PFSK-1 (cell line): ENCODE data around the gene PLEKHJ1.

Source experiments
- POLR2AphosphoS5 ChIP-seq: IDR thresholded peaks from 2 replicates; pipeline ENCODE4 v1.6.1; 2012; ENCODE audit warnings: low read depth, mild to moderate bottlenecking, control low read depth, low read length, moderate library complexity
- TF ChIP-seq, protein P1 (sequence below), 2 experiments: IDR thresholded peaks; 2 replicates each; pipeline versions ENCODE4 v1.6.1 to v1.8.0; 2011 to 2012; ENCODE audit warnings: low read depth in 2 of 2, low read length in 2 of 2, control low read depth in 1 of 2, inconsistent platforms in 1 of 2, mild to moderate bottlenecking in 1 of 2, moderate library complexity in 1 of 2; ENCODE audit not compliant: insufficient read depth in 1 of 2

GRCh38 chr19:2251106-2252054 is 15.3 kb upstream of the PLEKHJ1 start:
- TF ChIP-seq POLR2AphosphoS5, result no peak
- TF ChIP-seq, protein P1, sequence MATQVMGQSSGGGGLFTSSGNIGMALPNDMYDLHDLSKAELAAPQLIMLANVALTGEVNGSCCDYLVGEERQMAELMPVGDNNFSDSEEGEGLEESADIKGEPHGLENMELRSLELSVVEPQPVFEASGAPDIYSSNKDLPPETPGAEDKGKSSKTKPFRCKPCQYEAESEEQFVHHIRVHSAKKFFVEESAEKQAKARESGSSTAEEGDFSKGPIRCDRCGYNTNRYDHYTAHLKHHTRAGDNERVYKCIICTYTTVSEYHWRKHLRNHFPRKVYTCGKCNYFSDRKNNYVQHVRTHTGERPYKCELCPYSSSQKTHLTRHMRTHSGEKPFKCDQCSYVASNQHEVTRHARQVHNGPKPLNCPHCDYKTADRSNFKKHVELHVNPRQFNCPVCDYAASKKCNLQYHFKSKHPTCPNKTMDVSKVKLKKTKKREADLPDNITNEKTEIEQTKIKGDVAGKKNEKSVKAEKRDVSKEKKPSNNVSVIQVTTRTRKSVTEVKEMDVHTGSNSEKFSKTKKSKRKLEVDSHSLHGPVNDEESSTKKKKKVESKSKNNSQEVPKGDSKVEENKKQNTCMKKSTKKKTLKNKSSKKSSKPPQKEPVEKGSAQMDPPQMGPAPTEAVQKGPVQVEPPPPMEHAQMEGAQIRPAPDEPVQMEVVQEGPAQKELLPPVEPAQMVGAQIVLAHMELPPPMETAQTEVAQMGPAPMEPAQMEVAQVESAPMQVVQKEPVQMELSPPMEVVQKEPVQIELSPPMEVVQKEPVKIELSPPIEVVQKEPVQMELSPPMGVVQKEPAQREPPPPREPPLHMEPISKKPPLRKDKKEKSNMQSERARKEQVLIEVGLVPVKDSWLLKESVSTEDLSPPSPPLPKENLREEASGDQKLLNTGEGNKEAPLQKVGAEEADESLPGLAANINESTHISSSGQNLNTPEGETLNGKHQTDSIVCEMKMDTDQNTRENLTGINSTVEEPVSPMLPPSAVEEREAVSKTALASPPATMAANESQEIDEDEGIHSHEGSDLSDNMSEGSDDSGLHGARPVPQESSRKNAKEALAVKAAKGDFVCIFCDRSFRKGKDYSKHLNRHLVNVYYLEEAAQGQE (IDR thresholded peaks at IDR 0.05; ENCODE audit: insufficient read depth in 1 of 2, low read depth in 2 of 2, low read length in 2 of 2), result no peak
